HCT116 (cell line): ENCODE results near the gene ZBTB16.

Source experiments
- EGR1 ChIP-seq: IDR thresholded peaks from 2 replicates; pipeline ENCODE4 v1.6.1; 2012; ENCODE audit warnings: low read depth
- EZH2 ChIP-seq: fragments of 200-600 bp; sonication (generic); IDR thresholded peaks from 2 replicates; pipeline ENCODE4 v1.6.1; 2017; ENCODE audit warnings: antibody characterized with exemption, mixed run types
- JUND ChIP-seq: IDR thresholded peaks from 2 replicates; pipeline ENCODE4 v1.6.1; 2012
- POLR2A ChIP-seq: IDR thresholded peaks from 2 replicates; pipeline ENCODE4 v1.7.0; 2011; ENCODE audit warnings: borderline replicate concordance; ENCODE audit not compliant: insufficient read depth, insufficient read length; ENCODE audit errors: extremely low read depth
- POLR2AphosphoS5 ChIP-seq: IDR thresholded peaks from 2 replicates; pipeline ENCODE4 v1.6.1; 2011; ENCODE audit warnings: mild to moderate bottlenecking, low read depth, low read length, moderate library complexity
- RAD21 ChIP-seq: IDR thresholded peaks from 2 replicates; pipeline ENCODE4 v1.6.1; 2012; ENCODE audit warnings: low read depth, mild to moderate bottlenecking
- SIN3A ChIP-seq: IDR thresholded peaks from 2 replicates; pipeline ENCODE4 v1.6.1; 2012; ENCODE audit warnings: low read depth
- SRF ChIP-seq: IDR thresholded peaks from 2 replicates; pipeline ENCODE4 v1.6.1; 2012; ENCODE audit warnings: low read depth
- ZBTB33 ChIP-seq: IDR thresholded peaks from 2 replicates; pipeline ENCODE4 v1.6.1; 2011; ENCODE audit warnings: mild to moderate bottlenecking, low read length, moderate library complexity; ENCODE audit not compliant: insufficient replicate concordance; ENCODE audit errors: extremely low read depth
- ZFX ChIP-seq: fragments of 450-650 bp; IDR thresholded peaks from 2 replicates; pipeline ENCODE4 v1.6.1; 2017
- ZNF274 ChIP-seq: fragments of 200-500 bp; sonication (Bioruptor generic); IDR thresholded peaks from 2 replicates; pipeline ENCODE4 v1.6.1; 2014; ENCODE audit warnings: mild to moderate bottlenecking, low read depth, low read length, inconsistent platforms
- TF ChIP-seq, protein P1 (sequence below), 3 experiments: fragments of 200-600 bp in 1 of 3; sonication (generic) in 1 of 3; IDR thresholded peaks in 2 of 3; conservative IDR thresholded peaks in 1 of 3; 2 replicates each; pipeline ENCODE4 v1.5.1; 2012 to 2017; ENCODE audit warnings: low read depth in 2 of 3, low read length in 2 of 3, antibody characterized with exemption in 1 of 3, borderline replicate concordance in 1 of 3, control low read depth in 1 of 3, mild to moderate bottlenecking in 1 of 3, mixed read lengths in 1 of 3, mixed run types in 1 of 3, moderate library complexity in 1 of 3; ENCODE audit not compliant: insufficient read depth in 1 of 3

- TF ChIP-seq SIN3A: no peak
- TF ChIP-seq, protein P1, sequence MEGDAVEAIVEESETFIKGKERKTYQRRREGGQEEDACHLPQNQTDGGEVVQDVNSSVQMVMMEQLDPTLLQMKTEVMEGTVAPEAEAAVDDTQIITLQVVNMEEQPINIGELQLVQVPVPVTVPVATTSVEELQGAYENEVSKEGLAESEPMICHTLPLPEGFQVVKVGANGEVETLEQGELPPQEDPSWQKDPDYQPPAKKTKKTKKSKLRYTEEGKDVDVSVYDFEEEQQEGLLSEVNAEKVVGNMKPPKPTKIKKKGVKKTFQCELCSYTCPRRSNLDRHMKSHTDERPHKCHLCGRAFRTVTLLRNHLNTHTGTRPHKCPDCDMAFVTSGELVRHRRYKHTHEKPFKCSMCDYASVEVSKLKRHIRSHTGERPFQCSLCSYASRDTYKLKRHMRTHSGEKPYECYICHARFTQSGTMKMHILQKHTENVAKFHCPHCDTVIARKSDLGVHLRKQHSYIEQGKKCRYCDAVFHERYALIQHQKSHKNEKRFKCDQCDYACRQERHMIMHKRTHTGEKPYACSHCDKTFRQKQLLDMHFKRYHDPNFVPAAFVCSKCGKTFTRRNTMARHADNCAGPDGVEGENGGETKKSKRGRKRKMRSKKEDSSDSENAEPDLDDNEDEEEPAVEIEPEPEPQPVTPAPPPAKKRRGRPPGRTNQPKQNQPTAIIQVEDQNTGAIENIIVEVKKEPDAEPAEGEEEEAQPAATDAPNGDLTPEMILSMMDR (IDR thresholded peaks at IDR 0.05 in 2 of 3, conservative IDR thresholded peaks at IDR 0.05 in 1 of 3; ENCODE audit: borderline replicate concordance in 1 of 3, insufficient read depth in 1 of 3, low read depth in 2 of 3, low read length in 2 of 3): no peak
- no peak for TF ChIP-seq POLR2A
- no peak for TF ChIP-seq EZH2
- TF ChIP-seq JUND: no peak
- no peak for TF ChIP-seq POLR2AphosphoS5
- TF ChIP-seq ZBTB33: no peak
- no peak for TF ChIP-seq SRF
- TF ChIP-seq EGR1: no peak
- no peak for TF ChIP-seq ZNF274
- TF ChIP-seq RAD21: no peak
- TF ChIP-seq ZFX: no peak
Measured at GRCh38 chr11:114120606-114121005, 61.1 kb downstream of the ZBTB16 start.
